GM21717 (cell line): ENCODE measurements around the gene DUS2.
"Not testable (repeated sequence)": the region's sequence is repeated elsewhere in the genome, so short reads cannot be mapped to it uniquely, and the experiment has no call there.

Source experiments
- ATAC-seq: cut with Tn5 transposase; IDR thresholded peaks from one replicate; pipeline ENCODE4 v1.9.1; 2021; ENCODE audit warnings: mild to moderate bottlenecking, moderate library complexity; ENCODE audit not compliant: unreplicated experiment

DUS2 gene

GRCh38 chr16:68022728-68023537 is at the start of gene DUS2, which contains the start of gene DDX28:
TSS of gene DUS2 (plus strand) at chr16:68023284. CDS start at chr16:68038024, 14,740 bp downstream.
TSS of gene DDX28 (minus strand) at chr16:68023232. CDS start at chr16:68023202, 30 bp downstream.
- ATAC-seq: peak; percentile 70

GRCh38 chr16:67975321-67976105 is 47.6 kb upstream of the DUS2 start:
- ATAC-seq: no peak

GRCh38 chr16:67976205-67976604 is 46.9 kb upstream of the DUS2 start:
- no peak for ATAC-seq

GRCh38 chr16:67977005-67977404 is 46.1 kb upstream of the DUS2 start:
- ATAC-seq: no peak

GRCh38 chr16:67977469-67978227 is 45.4 kb upstream of the DUS2 start:
- ATAC-seq: no peak

- no peak for ATAC-seq
These were observed 43.0 kb upstream of the DUS2 start, which contains the start of gene DPEP3 for GRCh38 chr16:67979955-67980678. TSS of gene DPEP3 (minus strand) at chr16:67980499. CDS start at chr16:67980380, 119 bp downstream.

GRCh38 chr16:67982011-67982696 is 40.9 kb upstream of the DUS2 start:
- ATAC-seq: no peak

- ATAC-seq: no peak
These were observed 36.1 kb upstream of the DUS2 start for GRCh38 chr16:67986949-67987348.

- ATAC-seq: no peak
These were observed 35.5 kb upstream of the DUS2 start for GRCh38 chr16:67987460-67988160.

- ATAC-seq: no peak
These were observed 34.4 kb upstream of the DUS2 start for GRCh38 chr16:67988675-67989074.

GRCh38 chr16:67989322-67990017 is 33.6 kb upstream of the DUS2 start:
- no peak for ATAC-seq

- no peak for ATAC-seq
These were observed 33.1 kb upstream of the DUS2 start for GRCh38 chr16:67990018-67990386.

GRCh38 chr16:67992661-67993206 is 30.4 kb upstream of the DUS2 start:
- peak; percentile 9 for ATAC-seq

GRCh38 chr16:67993207-67994039 is 29.7 kb upstream of the DUS2 start:
- ATAC-seq: peak; percentile 73

- not testable (repeated sequence) for ATAC-seq
These were observed 29.1 kb upstream of the DUS2 start for GRCh38 chr16:67994040-67994408.

GRCh38 chr16:67995423-67995822 is 27.7 kb upstream of the DUS2 start:
- no peak for ATAC-seq

- ATAC-seq: no peak
These were observed 26.4 kb upstream of the DUS2 start for GRCh38 chr16:67996666-67997065.
